Activated naive CD4-positive, alpha-beta T cell treated with anti-CD3 and anti-CD28 coated beads, Interleukin-2, amount 50 U/mL, for 72 hours (primary cell): ENCODE measurements around the gene NCR2. TPM values are rescaled to one million over a fixed set of nuclear protein-coding genes. Genes with fewer than 3 reads are reported as not detected.
"Not testable (repeated sequence)": the region's sequence is repeated elsewhere in the genome, so short reads cannot be mapped to it uniquely, and the experiment has no call there.

Experiments used
- ATAC-seq, 2 donors: fragments of 150-1000 bp; cut with Tn5 transposase; 2 replicates each; pipeline ENCODE4 v1.10.0; 2021; ENCODE audit warnings: mild to moderate bottlenecking in 2 of 2, moderate library complexity in 2 of 2
- DNase-seq, 2 donors: peaks; one replicate each; pipeline ENCODE4 v3.0.0; 2021 to 2022; ENCODE audit warnings: low spot score in 2 of 2
- H3K27ac Mint-ChIP-seq, 2 donors: one replicate each; pipeline ENCODE4 v1.8.0; 2022; ENCODE audit warnings: mild to moderate bottlenecking in 2 of 2, mixed read lengths in 2 of 2
- H3K36me3 Mint-ChIP-seq, 2 donors: one replicate each; pipeline ENCODE4 v1.8.0; 2022; ENCODE audit warnings: mixed read lengths in 2 of 2
- H3K9me3 Mint-ChIP-seq, 2 donors: one replicate each; pipeline ENCODE4 v1.8.0; 2022; ENCODE audit warnings: mixed read lengths in 2 of 2
- total RNA-seq, 2 donors: library from RNA; stranded (reverse); gene quantifications; one replicate each; pipeline ENCODE4 v1.2.3, GENCODE V29; 2022

The NCR2 gene
- total RNA-seq: not detected

GRCh38 chr6:41335296-41335695 lies at the start of gene NCR2:
NCR2 (plus strand) TSS chr6:41335608; CDS start chr6:41335877, 269 bp downstream.
- H3K27ac Mint-ChIP-seq: peak within 1 kb of the TSS; percentile 72 to 83
- DNase-seq (no peak), ATAC-seq (no peak)

GRCh38 chr6:41286544-41287346 lies 48.7 kb upstream of the NCR2 start, which contains the start of gene TREM1:
TREM1 (minus strand) TSS chr6:41286682; CDS start chr6:41286655, 27 bp downstream.
- peaks cover 0 to 9% of the 10 kb centered on the region in 2 donors for H3K9me3 Mint-ChIP-seq
- peak within 1 kb of the TSS; percentile 49 to 96 for H3K27ac Mint-ChIP-seq
- peaks cover 0 to 17% of the 10 kb centered on the region in 2 donors for H3K36me3 Mint-ChIP-seq
- peak; percentile 54 to 69 for ATAC-seq
- no peak for DNase-seq

More at GRCh38 chr6:41335296-41335695, at the start of gene NCR2:
- Mint-ChIP-seq H3K9me3 (no peaks in the 10 kb centered on the region), H3K36me3 (no peaks in the 10 kb centered on the region)

GRCh38 chr6:41288030-41288753 lies 47.2 kb upstream of the NCR2 start:
- ATAC-seq: peak in 1 of 2 donors; percentile 75
- DNase-seq: no peak
- Mint-ChIP-seq H3K27ac (peak overlapping the region in 1 of 2 donors; percentile 57), H3K9me3 (peaks cover 0 to 5% of the 10 kb centered on the region in 2 donors), H3K36me3 (peaks cover 0 to 11% of the 10 kb centered on the region in 2 donors)

GRCh38 chr6:41288754-41289129 lies 46.7 kb upstream of the NCR2 start:
- DNase-seq: no peak
- peak in 1 of 2 donors; percentile 12 for ATAC-seq
- Mint-ChIP-seq H3K36me3 (peaks cover 0 to 6% of the 10 kb centered on the region in 2 donors), H3K9me3 (peaks cover 0 to 5% of the 10 kb centered on the region in 2 donors), H3K27ac (peak overlapping the region in 1 of 2 donors; percentile 57)

- Mint-ChIP-seq H3K36me3 (peaks cover 0 to 6% of the 10 kb centered on the region in 2 donors), H3K27ac (no peak overlapping the region), H3K9me3 (peaks cover 0 to 5% of the 10 kb centered on the region in 2 donors)
- DNase-seq (no peak), ATAC-seq (no peak)
These were observed 45.6 kb upstream of the NCR2 start for GRCh38 chr6:41289815-41290214.

- Mint-ChIP-seq H3K36me3 (peaks cover 0 to 18% of the 10 kb centered on the region in 2 donors), H3K9me3 (peaks cover 0 to 16% of the 10 kb centered on the region in 2 donors), H3K27ac (no peak overlapping the region)
- ATAC-seq: no peak
- DNase-seq: no peak
These were observed 43.7 kb upstream of the NCR2 start for GRCh38 chr6:41291717-41292116.

GRCh38 chr6:41294214-41294872 lies 41.1 kb upstream of the NCR2 start:
- H3K27ac Mint-ChIP-seq: no peak overlapping the region

GRCh38 chr6:41297248-41297647 lies 38.2 kb upstream of the NCR2 start:
- Mint-ChIP-seq H3K27ac (peak overlapping the region in 1 of 2 donors; percentile 34), H3K36me3 (peaks cover 0 to 51% of the 10 kb centered on the region in 2 donors)
- ATAC-seq: not testable (repeated sequence)

More at GRCh38 chr6:41294214-41294872, 41.1 kb upstream of the NCR2 start:
- Mint-ChIP-seq H3K9me3 (peaks cover 0 to 21% of the 10 kb centered on the region in 2 donors), H3K36me3 (peaks cover 0 to 34% of the 10 kb centered on the region in 2 donors)
- DNase-seq (no peak), ATAC-seq (no peak)

GRCh38 chr6:41298785-41299502 lies 36.5 kb upstream of the NCR2 start:
- H3K36me3 Mint-ChIP-seq: peaks cover 0 to 51% of the 10 kb centered on the region in 2 donors
- peak; percentile 70 to 91 for ATAC-seq
- H3K27ac Mint-ChIP-seq: peak overlapping the region; percentile 68 to 90
- DNase-seq: no peak
- peaks cover 0 to 29% of the 10 kb centered on the region in 2 donors for H3K9me3 Mint-ChIP-seq

More at GRCh38 chr6:41297248-41297647, 38.2 kb upstream of the NCR2 start:
- peaks cover 0 to 29% of the 10 kb centered on the region in 2 donors for H3K9me3 Mint-ChIP-seq
- DNase-seq: not testable (repeated sequence)

- DNase-seq: no peak
- H3K27ac Mint-ChIP-seq: no peak overlapping the region
These were observed 32.8 kb upstream of the NCR2 start for GRCh38 chr6:41302638-41303037.

GRCh38 chr6:41306187-41306854 lies 29.1 kb upstream of the NCR2 start:
- peaks cover 0 to 3% of the 10 kb centered on the region in 2 donors for H3K36me3 Mint-ChIP-seq
- DNase-seq (peak in 1 of 2 donors; percentile 56), ATAC-seq (no peak)
- H3K9me3 Mint-ChIP-seq: peaks cover 0 to 3% of the 10 kb centered on the region in 2 donors
- H3K27ac Mint-ChIP-seq: peak overlapping the region in 1 of 2 donors; percentile 33

More at GRCh38 chr6:41302638-41303037, 32.8 kb upstream of the NCR2 start:
- Mint-ChIP-seq H3K9me3 (peaks cover 0 to 8% of the 10 kb centered on the region in 2 donors), H3K36me3 (peaks cover 0 to 24% of the 10 kb centered on the region in 2 donors)
- no peak for ATAC-seq

- Mint-ChIP-seq H3K27ac (no peak overlapping the region), H3K36me3 (no peaks in the 10 kb centered on the region), H3K9me3 (no peaks in the 10 kb centered on the region)
- ATAC-seq (no peak), DNase-seq (no peak)
These were observed 20.2 kb upstream of the NCR2 start for GRCh38 chr6:41315203-41315602.

- Mint-ChIP-seq H3K36me3 (no peaks in the 10 kb centered on the region), H3K9me3 (no peaks in the 10 kb centered on the region), H3K27ac (no peak overlapping the region)
- DNase-seq (no peak), ATAC-seq (no peak)
These were observed 19.3 kb upstream of the NCR2 start for GRCh38 chr6:41315943-41316620.

GRCh38 chr6:41318261-41318653 lies 17.2 kb upstream of the NCR2 start:
- no peaks in the 10 kb centered on the region for H3K9me3 Mint-ChIP-seq
- no peak overlapping the region for H3K27ac Mint-ChIP-seq
- H3K36me3 Mint-ChIP-seq: no peaks in the 10 kb centered on the region
- ATAC-seq: no peak
- DNase-seq: no peak
